Testis (tissue), 3 donors: ENCODE results near the gene CAMK2G. TPM values are rescaled to one million over a fixed set of nuclear protein-coding genes. Genes with fewer than 3 reads are reported as not detected.

Source experiments
- DNase-seq: peaks from one replicate; pipeline ENCODE4 v3.0.0-alpha.2; 2019
- H3K27ac ChIP-seq, 2 donors: fragments of 200-600 bp; sonication (generic); one replicate each; pipeline ENCODE4 v1.5.1; 2019
- H3K27me3 ChIP-seq: fragments of 200-600 bp; sonication (generic); one replicate; pipeline ENCODE4 v1.5.1; 2019
- H3K36me3 ChIP-seq: fragments of 200-600 bp; sonication (generic); one replicate; pipeline ENCODE4 v1.5.1; 2017; ENCODE audit warnings: low read depth; ENCODE audit errors: missing control alignments
- H3K4me1 ChIP-seq: fragments of 200-600 bp; sonication (generic); one replicate; pipeline ENCODE4 v1.5.1; 2019
- H3K4me3 ChIP-seq, 2 donors: fragments of 200-600 bp; sonication (generic); one replicate each; pipeline ENCODE4 v1.5.1; 2017 to 2019
- H3K9me3 ChIP-seq: fragments of 200-600 bp; sonication (generic); one replicate; pipeline ENCODE4 v1.5.1; 2017
- POLR2A ChIP-seq: fragments of 450-650 bp; IDR thresholded peaks from one replicate; pipeline ENCODE4 v1.6.1; 2017; ENCODE audit warnings: antibody characterized with exemption, mild to moderate bottlenecking, moderate library complexity
- WGBS, 2 donors: methylation state at CpG; one replicate each; pipeline ENCODE4 v1.1.5; 2018; 5-methylcytosine and 5-hydroxymethylcytosine counted together
- intact Hi-C: fragments of 100-400 bp; cut with DNase I; formaldehyde crosslinking; loops from one replicate; pipeline ENCODE4 v1.15.1; 2023; ENCODE audit warnings: low total_unique reads
- polyA plus RNA-seq: library from polyadenylated mRNA; stranded (reverse); fragments of 350-450 nt; fragmentation: Illumina TruSeq; extraction: RNeasy Lipid Tissue Mini Kit (QIAGEN cat#74804); gene quantifications from one replicate; pipeline ENCODE4 v1.2.3, GENCODE V29; 2014; ENCODE audit warnings: low read depth, low replicate concordance; ENCODE audit not compliant: insufficient read depth
- total RNA-seq, 2 donors: library from RNA; depleted of rRNA; stranded (reverse); fragments of >200 nt; gene quantifications; one replicate each; pipeline ENCODE4 v1.2.3, GENCODE V29; 2016
- TF ChIP-seq, protein P1 (sequence below), 3 experiments: fragments of 450-650 bp in 2 of 3; fragments of 200-600 bp in 1 of 3; sonication (generic) in 1 of 3; IDR thresholded peaks; one replicate each; pipeline ENCODE4 v1.5.1; 2016 to 2019; ENCODE audit warnings: antibody characterized with exemption in 3 of 3, mild to moderate bottlenecking in 2 of 3, moderate library complexity in 1 of 3

Gene CAMK2G
- total and polyA plus RNA-seq, 3 donors from 2014 or later = 16.5 to 29.7 (median 25.4) TPM

- Histone ChIP-seq H3K9me3 (no peaks in the 10 kb centered on the region), H3K4me3 (peak overlapping the region; percentile 69 to 80), H3K27me3 (no peaks in the 10 kb centered on the region), H3K4me1 (peaks cover 10% of the 10 kb centered on the region), H3K27ac (no peak overlapping the region), H3K36me3 (no peaks in the 10 kb centered on the region)
- intact Hi-C loops = no loop called here
- no peak for DNase-seq
- WGBS, 2 donors = 34 to 40% methylated on average over 5 to 22 of the region's 33 CpGs
- TF ChIP-seq, protein P1, sequence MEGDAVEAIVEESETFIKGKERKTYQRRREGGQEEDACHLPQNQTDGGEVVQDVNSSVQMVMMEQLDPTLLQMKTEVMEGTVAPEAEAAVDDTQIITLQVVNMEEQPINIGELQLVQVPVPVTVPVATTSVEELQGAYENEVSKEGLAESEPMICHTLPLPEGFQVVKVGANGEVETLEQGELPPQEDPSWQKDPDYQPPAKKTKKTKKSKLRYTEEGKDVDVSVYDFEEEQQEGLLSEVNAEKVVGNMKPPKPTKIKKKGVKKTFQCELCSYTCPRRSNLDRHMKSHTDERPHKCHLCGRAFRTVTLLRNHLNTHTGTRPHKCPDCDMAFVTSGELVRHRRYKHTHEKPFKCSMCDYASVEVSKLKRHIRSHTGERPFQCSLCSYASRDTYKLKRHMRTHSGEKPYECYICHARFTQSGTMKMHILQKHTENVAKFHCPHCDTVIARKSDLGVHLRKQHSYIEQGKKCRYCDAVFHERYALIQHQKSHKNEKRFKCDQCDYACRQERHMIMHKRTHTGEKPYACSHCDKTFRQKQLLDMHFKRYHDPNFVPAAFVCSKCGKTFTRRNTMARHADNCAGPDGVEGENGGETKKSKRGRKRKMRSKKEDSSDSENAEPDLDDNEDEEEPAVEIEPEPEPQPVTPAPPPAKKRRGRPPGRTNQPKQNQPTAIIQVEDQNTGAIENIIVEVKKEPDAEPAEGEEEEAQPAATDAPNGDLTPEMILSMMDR (IDR thresholded peaks at IDR 0.05) = no peak
- no peak for TF ChIP-seq POLR2A
Observed at GRCh38 chr10:73873142-73873837, 1.1 kb downstream of the CAMK2G start.

DNA sequence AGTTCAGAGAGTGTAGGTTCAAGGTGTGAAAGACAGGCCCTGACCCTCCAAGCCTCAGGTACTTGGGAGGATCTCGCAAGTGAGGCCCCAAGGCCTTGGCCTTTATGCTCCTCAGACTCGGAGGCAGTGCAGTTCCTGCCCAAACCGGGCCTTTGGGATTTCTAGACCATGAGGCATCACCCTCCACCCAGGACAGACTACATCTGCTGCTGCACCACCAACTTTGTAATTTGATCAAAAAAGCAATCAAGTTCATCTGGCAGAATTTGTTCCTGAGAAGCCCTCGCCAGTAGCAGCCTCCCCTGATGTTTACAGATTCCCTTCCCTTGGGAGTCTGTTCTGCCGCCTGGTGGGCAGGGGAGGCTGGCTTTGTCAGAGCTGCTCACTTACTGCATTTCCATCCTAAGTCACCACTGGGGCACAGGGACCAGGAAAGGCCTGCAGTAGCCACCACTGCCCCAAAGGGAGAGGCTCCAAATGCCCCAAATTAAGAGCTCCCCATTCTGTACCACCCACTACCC, 2.1 kb downstream of the CAMK2G start:
- Histone ChIP-seq H3K27me3 (no peaks in the 10 kb centered on the region), H3K9me3 (no peaks in the 10 kb centered on the region), H3K4me1 (peaks cover 10% of the 10 kb centered on the region), H3K27ac (no peak overlapping the region), H3K36me3 (no peaks in the 10 kb centered on the region), H3K4me3 (no peak overlapping the region)
- DNase-seq = no peak
- intact Hi-C loops = no loop called here
- TF ChIP-seq, protein P1 (IDR thresholded peaks at IDR 0.05) = no peak
- no peak for TF ChIP-seq POLR2A
- 75 to 79% methylated on average over 4 to 5 of the region's 5 CpGs for WGBS, 2 donors

DNA sequence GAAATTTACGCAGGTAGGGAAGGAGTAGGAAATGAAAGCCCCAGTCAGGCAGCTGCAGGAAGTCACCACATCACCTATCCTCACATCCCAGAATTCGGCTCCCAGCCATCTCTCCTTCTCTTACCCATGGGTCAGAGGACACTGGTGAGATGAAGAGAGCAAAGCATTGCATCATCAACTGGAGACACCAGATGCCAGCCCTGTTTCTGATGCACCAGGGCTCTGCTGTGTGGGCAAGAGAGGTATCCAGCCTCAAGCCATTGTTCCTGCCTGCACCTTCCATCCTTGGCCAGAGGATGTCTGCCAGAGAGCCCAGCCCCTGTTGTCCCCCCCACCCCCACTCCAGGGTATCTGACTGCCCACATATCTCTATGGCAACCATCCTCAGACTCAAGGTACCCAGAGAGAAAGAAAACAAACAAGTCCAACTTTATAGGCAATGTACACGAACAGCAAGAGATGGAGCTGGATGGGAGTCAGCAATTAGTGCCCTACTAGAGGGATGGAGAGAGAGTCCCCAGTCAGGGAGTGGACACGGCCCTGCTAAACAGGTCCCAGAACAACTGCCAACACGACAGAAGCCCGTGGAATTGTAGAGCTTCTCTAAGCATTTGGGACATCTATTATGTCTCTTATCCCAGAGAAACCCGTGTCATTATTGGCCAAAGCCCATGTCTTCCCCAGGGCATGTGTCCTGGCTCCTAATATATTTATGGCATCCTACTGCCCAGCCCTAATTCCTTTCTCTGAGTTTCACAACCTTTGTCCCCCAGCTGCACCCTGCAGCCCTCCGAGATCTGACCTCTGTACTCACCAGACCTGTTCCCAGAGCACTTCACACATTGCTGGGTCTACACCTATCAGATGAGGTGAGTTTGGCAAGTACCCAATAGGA, 2.8 kb downstream of the CAMK2G start:
- Histone ChIP-seq H3K4me1 (peaks cover 10% of the 10 kb centered on the region), H3K4me3 (no peak overlapping the region), H3K36me3 (no peaks in the 10 kb centered on the region), H3K27ac (no peak overlapping the region), H3K27me3 (no peaks in the 10 kb centered on the region), H3K9me3 (no peaks in the 10 kb centered on the region)
- TF ChIP-seq, protein P1 (IDR thresholded peaks at IDR 0.05) = no peak
- no peak for TF ChIP-seq POLR2A
- 80 to 87% methylated on average over 8 of the region's 8 CpGs for WGBS, 2 donors
- intact Hi-C loops = no loop called here
- no peak for DNase-seq

- peaks cover 5% of the 10 kb centered on the region for H3K4me1 ChIP-seq
- no peaks in the 10 kb centered on the region for H3K36me3 ChIP-seq
- no peaks in the 10 kb centered on the region for H3K9me3 ChIP-seq
- H3K27ac ChIP-seq = no peak overlapping the region
- TF ChIP-seq POLR2A = no peak
- TF ChIP-seq, protein P1 (IDR thresholded peaks at IDR 0.05) = no peak
- WGBS, 2 donors = 98 to 100% methylated on average over 1 to 5 of the region's 5 CpGs
- intact Hi-C loops = no loop called here
- no peak for DNase-seq
- H3K4me3 ChIP-seq = no peak overlapping the region
- H3K27me3 ChIP-seq = no peaks in the 10 kb centered on the region
Observed at GRCh38 chr10:73868655-73869195, 5.6 kb downstream of the CAMK2G start.
